NCI-H146 (cell line): ENCODE data around the gene COMT.

Experiments
- DNase-seq: peaks from one replicate; lab custom pipeline; 2025; lab: John Stamatoyannopoulos, UW

COMT gene

GRCh38 chr22:19982991-19983578 is 41.5 kb downstream of the COMT start:
- no peak for DNase-seq

GRCh38 chr22:19983741-19984140 is 42.2 kb downstream of the COMT start:
- no peak for DNase-seq

DNA sequence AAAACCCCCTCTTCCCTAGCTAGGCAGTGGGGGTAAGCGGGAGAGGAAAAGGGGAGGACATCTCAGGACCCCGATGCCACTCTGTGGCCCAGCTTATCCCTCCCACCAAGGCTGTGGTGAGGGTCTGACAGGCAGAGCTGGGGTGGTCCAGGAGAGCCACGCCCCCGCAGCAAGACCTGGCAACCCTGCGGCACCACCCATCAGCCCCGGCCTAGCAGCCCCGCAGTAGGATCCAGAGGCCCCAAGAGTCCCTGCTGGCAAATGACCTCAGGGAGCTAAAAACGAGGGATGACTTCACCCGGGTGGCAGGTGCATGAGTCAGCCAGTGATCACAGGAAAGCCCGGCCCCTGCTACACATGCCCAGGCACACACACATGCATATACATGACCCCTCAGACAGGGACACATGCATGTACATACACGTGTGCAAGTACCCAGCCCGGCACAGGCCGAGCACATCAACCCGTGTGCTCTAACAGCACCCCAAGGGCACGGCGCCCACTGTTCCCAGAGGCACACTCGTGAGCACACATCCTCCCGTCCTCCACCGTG is 42.7 kb downstream of the COMT start:
- DNase-seq = peak; percentile 64

GRCh38 chr22:19984851-19985811 is 43.6 kb downstream of the COMT start:
- no peak for DNase-seq

DNA sequence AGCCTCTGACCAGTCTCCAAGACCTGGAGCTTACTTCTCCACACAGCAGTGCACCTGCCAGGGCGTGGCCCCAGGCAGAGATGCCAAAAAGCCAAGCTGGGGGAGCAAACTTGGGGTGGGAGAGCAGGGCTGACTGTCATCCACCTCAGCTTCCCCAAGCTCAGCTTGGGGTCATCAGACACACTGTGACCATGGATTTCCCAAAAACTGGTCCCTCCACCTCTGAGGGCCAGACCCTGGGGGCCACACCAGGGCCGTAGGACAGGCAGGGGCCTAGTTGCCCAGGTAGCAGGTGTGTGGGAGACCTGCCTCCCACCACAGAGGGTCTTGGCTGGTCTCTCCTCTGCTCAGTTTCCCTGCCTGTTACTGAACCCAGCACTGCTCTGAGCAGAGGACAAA is 44.4 kb downstream of the COMT start:
- peak; percentile 35 for DNase-seq

- peak; percentile 80 for DNase-seq
These were observed 45.1 kb downstream of the COMT start for GRCh38 chr22:19986410-19987341.

DNA sequence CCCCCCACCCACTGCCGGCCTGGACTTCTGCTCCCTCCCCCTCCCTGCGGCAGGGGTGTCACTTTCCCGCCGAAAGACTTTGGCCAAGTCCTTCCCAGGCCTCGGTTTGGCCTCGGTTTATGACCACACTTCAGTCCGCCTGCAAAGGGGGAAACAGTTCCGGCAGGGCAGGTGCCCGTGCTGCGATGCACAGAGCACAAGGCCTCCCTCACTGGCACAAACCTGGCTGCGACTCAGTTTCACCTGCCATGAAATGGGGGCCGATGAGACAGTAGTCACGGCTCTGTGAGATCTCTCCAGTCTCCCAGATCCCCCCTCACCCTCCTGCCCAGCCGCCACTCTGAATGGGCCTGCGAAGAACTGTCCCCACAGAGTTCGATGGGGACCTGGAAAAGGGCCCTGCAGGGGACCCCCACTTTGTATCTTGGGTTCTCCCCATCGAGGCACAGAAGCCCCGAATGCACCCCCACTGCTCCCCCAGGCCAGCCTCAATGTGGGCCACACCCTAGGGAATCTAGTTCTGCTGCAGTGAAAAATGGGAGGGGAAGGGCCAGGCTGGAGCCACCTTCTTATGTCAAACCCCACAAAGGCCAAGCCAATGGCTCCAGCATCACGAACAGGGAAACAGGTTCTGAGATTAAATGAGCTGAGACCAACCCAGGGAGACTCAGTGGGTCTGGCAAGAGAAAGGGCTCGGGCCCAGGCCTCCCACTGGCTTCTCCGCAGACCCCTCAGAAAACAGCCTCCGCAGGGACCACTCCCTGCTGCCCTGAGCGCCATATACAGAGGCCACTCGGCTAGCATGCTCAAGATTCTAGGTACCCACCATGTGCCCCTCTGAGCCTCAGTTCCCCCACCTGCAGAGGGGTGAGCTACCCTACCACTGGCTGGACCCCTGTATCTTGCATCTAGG is 46.1 kb downstream of the COMT start:
- DNase-seq = no peak

DNA sequence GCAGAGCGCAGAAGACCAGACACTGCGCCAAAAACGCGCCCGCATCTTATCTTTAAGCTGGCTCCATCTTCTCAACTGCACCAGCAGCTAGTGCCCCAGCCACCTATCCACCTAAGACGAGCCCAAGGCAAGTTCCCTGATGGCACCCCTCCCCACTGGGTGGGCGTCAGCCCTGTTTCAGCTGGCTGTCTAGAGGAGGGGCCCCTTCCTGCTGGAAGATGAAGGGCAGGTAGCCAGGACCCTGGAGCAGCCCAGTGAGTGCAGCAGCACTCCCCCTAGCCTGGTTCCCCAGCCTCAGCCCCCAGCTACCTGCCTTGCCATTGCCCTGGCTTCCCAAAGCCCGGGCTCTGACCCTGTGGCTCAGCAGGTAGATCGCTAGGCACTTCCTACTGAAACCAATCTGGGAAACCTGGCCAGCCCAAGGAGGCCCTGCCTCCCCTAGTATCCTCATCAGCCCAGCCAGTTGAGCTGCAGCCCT is 46.8 kb downstream of the COMT start:
- no peak for DNase-seq

GRCh38 chr22:19988965-19989724 is 47.6 kb downstream of the COMT start:
- no peak for DNase-seq

- DNase-seq = no peak
These were observed 48.1 kb downstream of the COMT start for GRCh38 chr22:19989725-19990067.

- no peak for DNase-seq
These were observed 48.6 kb downstream of the COMT start for GRCh38 chr22:19990188-19990587.

- DNase-seq = no peak
These were observed 49.2 kb downstream of the COMT start for GRCh38 chr22:19990609-19991394.

DNA sequence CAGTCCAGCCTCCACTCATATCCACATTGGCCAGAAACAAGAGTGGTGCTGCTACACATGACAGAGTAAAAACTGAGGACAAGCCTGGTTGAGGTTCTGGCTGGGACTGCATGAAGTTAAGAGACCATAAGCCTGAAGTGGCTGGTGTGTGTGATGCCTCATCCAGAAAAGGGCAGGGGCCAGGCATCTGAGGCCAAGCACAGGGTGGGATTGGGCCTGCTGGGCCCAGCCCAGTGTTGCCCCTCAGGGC is 49.7 kb downstream of the COMT start:
- DNase-seq = no peak

- DNase-seq = no peak
These were observed 50.3 kb downstream of the COMT start for GRCh38 chr22:19991645-19992451.

- DNase-seq = no peak
These were observed 50.9 kb downstream of the COMT start for GRCh38 chr22:19992481-19992911.

DNA sequence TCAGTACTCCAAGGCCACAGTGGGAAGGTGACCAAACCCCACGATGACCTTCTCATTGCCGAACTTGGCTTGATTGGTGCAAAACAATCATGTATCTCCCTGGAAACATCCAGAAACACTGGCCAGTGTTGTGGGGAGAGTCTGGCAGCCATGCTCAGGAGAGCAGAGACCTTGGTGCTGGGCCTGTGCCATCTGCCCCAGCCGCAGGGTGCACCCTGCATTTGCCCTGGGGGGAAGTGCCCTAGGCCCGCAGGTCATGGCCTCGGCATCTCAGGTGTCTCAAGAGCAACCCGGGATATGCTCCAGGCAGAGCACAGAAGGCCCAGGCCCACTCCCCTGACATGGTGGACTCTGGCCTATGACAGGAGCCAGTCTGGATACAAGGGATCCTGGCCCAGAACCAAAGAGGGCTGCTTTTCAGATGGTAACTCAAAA is 51.4 kb downstream of the COMT start:
- DNase-seq = no peak

DNA sequence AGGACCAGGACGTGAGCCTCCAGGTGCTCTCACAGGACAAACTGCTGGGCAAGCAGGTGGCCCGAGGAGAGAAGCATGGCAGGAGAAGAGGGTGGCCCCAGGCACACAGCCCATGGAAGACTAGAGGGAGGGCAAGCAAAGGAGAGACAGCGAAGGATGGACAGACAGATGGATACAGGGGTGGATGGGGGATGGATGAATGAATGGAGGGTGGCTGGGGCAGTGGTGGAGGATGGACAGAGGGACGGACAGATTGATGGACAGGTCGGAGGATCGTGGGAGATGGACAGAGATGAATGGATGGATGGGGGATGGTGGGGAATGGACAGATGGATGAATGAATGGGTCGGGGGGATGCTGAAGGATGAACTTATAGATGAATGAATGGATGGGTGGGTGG is 52.4 kb downstream of the COMT start:
- DNase-seq = no peak

- DNase-seq = no peak
These were observed 53.5 kb downstream of the COMT start for GRCh38 chr22:19994851-19995610.
